Esophagus (tissue), 2 donors: ENCODE measurements around the gene ZNRF1. TPM values are rescaled to one million over a fixed set of nuclear protein-coding genes. Genes with fewer than 3 reads are reported as not detected.

ENCODE experiments used
- H3K27ac ChIP-seq, 2 donors: one replicate each; pipeline ENCODE4 v1.5.1; 2013; ENCODE audit warnings: low read depth in 2 of 2, mild to moderate bottlenecking in 2 of 2, inconsistent platforms in 1 of 2, low read length in 1 of 2, moderate library complexity in 1 of 2
- H3K27me3 ChIP-seq, 2 donors: one replicate each; pipeline ENCODE4 v1.6.1; 2013; ENCODE audit warnings: low read length in 2 of 2, control low read depth in 1 of 2, mild to moderate bottlenecking in 1 of 2; ENCODE audit not compliant: insufficient read depth in 2 of 2, control insufficient read depth in 1 of 2
- H3K36me3 ChIP-seq, 2 donors: one replicate each; pipeline ENCODE4 v1.6.1; 2013; ENCODE audit warnings: low read length in 1 of 2; ENCODE audit not compliant: control insufficient read depth in 2 of 2, insufficient read depth in 2 of 2
- H3K4me1 ChIP-seq, 2 donors: one replicate each; pipeline ENCODE4 v1.6.1; 2013; ENCODE audit warnings: low read length in 1 of 2; ENCODE audit not compliant: control insufficient read depth in 2 of 2, insufficient read depth in 2 of 2
- H3K4me3 ChIP-seq, 2 donors: one replicate each; pipeline ENCODE4 v1.5.1; 2013; ENCODE audit warnings: low read length in 2 of 2, mild to moderate bottlenecking in 2 of 2, low read depth in 1 of 2, moderate library complexity in 1 of 2
- H3K9me3 ChIP-seq, 2 donors: one replicate each; pipeline ENCODE4 v1.6.1; 2013; ENCODE audit warnings: mild to moderate bottlenecking in 2 of 2, low read depth in 1 of 2, low read length in 1 of 2, moderate library complexity in 1 of 2; ENCODE audit not compliant: control insufficient read depth in 2 of 2, insufficient read depth in 1 of 2
- WGBS, 2 donors: extraction: QIAGEN DNeasy Blood & Tissue Kit; methylation state at CpG; one replicate each; pipeline ENCODE4 v1.1.7; 2013; 5-methylcytosine and 5-hydroxymethylcytosine counted together
- polyA plus RNA-seq, 2 donors: library from polyadenylated mRNA; stranded (reverse); fragments of 200-250 nt; gene quantifications; one replicate each; pipeline ENCODE4 v1.2.3, GENCODE V29; 2013
- donor health status: healthy with polysubstance abuse.
- donor health status: Bipolar disorder and iron deficiency.

Gene ZNRF1
- 10 to 100 TPM; 36.2 to 39.5 TPM for polyA plus RNA-seq

DNA sequence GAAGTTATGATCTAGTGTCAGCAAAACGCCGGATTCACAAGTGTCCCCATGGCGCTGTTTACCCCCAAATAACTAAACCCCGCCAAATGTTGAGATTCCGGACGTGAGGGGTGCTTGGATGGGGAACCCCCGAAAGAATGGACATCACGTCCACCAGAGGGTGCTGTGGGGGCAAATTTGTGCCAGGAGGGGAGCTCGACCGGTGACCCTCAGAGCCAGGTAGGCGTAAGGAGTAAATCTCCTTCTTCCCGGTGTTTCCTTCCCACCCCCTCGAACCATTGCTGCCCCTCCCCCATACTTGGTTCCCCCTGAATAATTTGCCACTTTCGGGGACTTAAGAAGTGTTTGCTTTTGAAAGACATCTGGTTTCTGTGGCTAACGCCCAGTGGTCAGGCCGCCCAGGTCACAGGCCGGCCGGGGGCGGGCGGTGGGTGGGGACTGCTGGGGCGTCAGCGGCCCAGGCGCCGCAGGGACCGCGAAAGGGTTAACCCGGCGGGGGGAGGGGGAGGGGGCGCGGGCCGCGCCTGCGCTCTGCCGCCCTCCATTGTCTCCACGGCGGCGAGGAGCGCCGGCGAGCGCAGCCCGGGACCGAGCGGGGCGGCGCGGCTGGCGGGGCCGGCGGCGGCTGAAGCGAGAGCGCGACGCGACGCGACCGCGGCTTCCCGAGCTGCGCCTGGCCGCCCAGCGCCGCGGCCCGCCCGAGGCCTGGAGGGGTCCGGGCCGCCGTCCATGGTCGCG lies at the start of gene ZNRF1:
ZNRF1 (plus strand) TSS at position 544 of the 738 bp plus-strand sequence. CDS start 648 bp downstream, outside the sequence.
- H3K4me1 ChIP-seq = peaks cover 0 to 8% of the 10 kb centered on the region in 2 donors
- WGBS, 2 donors = 0 to 1% methylated on average over 57 to 73 of the region's 73 CpGs

DNA sequence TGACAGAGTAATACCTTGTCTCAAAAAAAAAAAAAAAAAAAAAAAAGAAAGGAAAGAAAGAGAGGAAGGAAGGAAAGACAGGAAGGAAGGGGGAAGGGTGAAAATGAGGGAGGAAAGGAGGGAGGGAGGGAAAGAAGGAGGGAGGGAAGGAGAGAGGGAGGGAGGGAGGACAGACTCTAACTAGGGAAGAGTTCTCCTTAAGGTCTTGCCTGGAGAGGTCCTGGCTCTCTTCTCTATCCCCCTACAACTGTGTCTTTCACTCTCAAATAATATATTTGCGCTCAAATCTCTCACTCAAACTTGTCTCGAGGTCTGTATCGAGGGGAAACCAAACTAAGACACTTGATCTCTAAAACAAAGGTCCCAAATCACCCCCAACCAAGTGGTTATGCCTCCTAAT lies 49.5 kb upstream of the ZNRF1 start:
- H3K27me3 ChIP-seq = no peaks in the 10 kb centered on the region
- H3K4me1 ChIP-seq = peaks cover 0 to 3% of the 10 kb centered on the region in 2 donors
- no peak overlapping the region for H3K27ac ChIP-seq
- no peak overlapping the region for H3K4me3 ChIP-seq
- peaks cover 6 to 21% of the 10 kb centered on the region in 2 donors for H3K36me3 ChIP-seq
- H3K9me3 ChIP-seq = no peaks in the 10 kb centered on the region
- WGBS, 2 donors = 96 to 97% methylated on average over 3 of the region's 3 CpGs

More for the DNA sequence above, at the start of gene ZNRF1:
- Histone ChIP-seq H3K27ac (peak within 1 kb of the TSS; percentile 91 to 93), H3K36me3 (no peaks in the 10 kb centered on the region), H3K27me3 (no peaks in the 10 kb centered on the region), H3K4me3 (peak within 1 kb of the TSS; percentile 79 to 95), H3K9me3 (no peaks in the 10 kb centered on the region)

DNA sequence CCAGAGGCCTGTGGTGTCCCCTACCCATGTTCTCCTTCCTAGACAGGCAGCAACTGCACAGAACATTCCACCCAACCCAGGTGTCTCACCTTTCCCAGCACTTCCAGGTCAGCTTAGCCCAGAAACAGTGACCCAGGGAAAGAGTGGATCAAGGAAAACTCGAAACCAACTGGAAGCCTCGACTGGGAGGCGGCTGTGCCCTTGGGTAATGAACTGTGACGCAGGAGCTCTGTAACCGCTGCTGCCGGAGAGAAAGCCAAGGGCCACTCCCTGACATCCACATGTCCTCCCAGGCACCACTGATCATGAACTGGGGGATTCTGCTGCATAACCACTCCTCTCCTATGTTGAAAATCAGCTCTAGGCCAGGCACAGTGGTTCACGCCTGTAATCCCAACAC lies 48.3 kb upstream of the ZNRF1 start:
- Histone ChIP-seq H3K27ac (no peak overlapping the region), H3K9me3 (no peaks in the 10 kb centered on the region), H3K27me3 (no peaks in the 10 kb centered on the region), H3K36me3 (peaks cover 10 to 21% of the 10 kb centered on the region in 2 donors), H3K4me3 (no peak overlapping the region), H3K4me1 (no peaks in the 10 kb centered on the region)
- 78 to 88% methylated on average over 7 of the region's 7 CpGs for WGBS, 2 donors

DNA sequence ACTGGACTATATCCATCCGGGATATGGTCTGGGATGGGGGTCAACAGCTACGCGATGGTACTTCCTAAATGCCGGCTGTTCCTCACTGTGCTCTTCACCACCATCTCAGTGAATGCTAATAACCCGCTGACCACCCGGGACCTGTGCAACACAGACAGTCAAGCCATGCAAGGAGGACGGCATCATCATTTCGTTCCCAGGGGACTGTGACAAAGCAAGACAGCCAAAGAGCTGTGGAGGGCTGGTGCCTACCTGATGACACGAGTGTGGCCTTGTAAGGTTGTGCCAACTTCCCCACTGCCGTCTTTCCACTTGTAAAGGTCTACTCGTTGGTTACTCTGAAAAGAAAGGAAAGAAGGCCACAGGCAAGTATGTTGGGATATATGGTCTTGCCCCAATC lies 47.6 kb upstream of the ZNRF1 start:
- Histone ChIP-seq H3K27me3 (no peaks in the 10 kb centered on the region), H3K4me3 (no peak overlapping the region), H3K4me1 (no peaks in the 10 kb centered on the region), H3K9me3 (no peaks in the 10 kb centered on the region), H3K36me3 (peaks cover 14 to 24% of the 10 kb centered on the region in 2 donors), H3K27ac (no peak overlapping the region)
- WGBS, 2 donors = 97 to 98% methylated on average over 11 of the region's 11 CpGs

DNA sequence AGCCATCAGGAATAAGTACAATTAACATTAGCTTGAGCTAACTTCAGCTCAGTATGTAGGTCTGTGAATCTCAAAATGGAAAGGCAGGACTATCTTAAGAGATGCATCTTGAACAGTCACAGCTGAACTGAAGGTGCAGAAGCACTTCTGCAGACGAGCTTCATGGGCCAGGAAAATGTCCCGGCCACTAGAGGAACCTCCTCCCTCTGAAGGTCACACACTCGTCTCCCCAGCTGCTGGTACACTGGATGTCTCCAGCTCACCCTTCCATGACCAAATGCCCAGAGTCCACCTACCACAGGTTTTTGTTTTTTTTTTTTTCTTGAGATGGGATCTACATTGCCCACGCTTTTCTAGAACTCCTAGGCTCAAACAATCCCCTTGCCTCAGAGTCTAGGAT lies 47.1 kb upstream of the ZNRF1 start:
- Histone ChIP-seq H3K27ac (no peak overlapping the region), H3K4me3 (no peak overlapping the region), H3K36me3 (peaks cover 16 to 26% of the 10 kb centered on the region in 2 donors), H3K27me3 (no peaks in the 10 kb centered on the region), H3K9me3 (no peaks in the 10 kb centered on the region), H3K4me1 (no peaks in the 10 kb centered on the region)
- 80 to 86% methylated on average over 4 of the region's 4 CpGs for whole genome bisulfite sequencing, 2 donors

DNA sequence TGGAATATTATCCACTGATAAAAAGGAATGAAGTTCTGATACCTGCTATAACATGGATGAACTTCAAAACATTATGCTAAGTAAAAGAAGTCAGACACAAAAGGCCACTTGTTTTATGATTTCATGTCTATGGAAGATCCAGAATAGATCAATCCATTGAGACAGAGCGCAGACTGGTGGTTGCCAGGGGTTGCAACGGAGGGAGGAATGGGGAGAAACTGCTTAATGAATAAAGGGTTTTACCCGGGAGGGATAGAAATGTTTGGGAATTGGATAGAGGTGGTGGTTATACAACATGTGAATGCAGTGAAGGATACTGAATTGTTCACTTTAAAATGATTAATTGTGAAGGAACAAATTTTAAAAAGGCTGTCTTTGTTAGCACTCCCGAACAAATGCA lies 44.1 kb upstream of the ZNRF1 start:
- H3K27ac ChIP-seq = no peak overlapping the region
- 79 to 85% methylated on average over 4 of the region's 4 CpGs for WGBS, 2 donors
- H3K27me3 ChIP-seq = no peaks in the 10 kb centered on the region
- no peak overlapping the region for H3K4me3 ChIP-seq
- H3K36me3 ChIP-seq = peaks cover 16 to 24% of the 10 kb centered on the region in 2 donors
- H3K9me3 ChIP-seq = no peaks in the 10 kb centered on the region
- H3K4me1 ChIP-seq = no peaks in the 10 kb centered on the region

DNA sequence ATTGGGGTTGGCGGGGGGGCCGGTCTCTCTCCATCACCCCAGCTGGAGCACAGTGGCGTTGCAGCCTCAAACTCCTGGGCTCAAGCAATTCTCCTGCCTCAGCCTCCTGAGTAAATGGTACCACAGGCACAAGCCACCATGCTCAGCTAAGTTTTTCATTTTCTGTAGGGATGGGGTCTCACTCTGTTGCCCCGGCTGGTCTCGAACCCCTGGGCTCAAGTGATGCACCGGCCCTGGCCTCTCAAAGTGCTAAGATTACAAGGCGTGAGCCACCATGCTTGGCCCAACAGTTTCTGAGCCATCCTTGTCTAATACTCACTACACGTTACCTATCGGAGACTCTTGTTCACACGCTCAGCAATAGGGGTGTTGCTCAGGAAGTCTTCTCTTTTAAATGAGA lies 25.5 kb upstream of the ZNRF1 start:
- 88 to 97% methylated on average over 10 of the region's 10 CpGs for WGBS, 2 donors

DNA sequence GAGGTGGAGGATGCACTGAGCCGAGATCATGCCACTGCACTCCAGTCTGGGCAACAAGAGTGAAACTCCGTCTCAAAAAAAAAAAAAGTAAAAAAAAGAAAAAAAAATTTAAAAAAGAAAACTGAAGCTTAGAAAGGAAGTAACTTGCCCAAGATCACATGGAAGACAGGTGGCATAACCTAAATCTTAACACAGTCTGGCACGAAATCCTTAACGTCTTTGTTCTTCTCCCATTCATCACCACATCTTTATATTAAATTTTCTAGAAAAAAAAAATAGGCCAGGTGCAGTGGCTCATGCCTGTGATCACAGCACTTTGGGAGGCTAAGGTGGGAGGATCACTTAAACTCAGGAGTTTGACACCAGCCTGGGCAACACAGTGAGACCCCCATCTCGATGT lies 23.2 kb upstream of the ZNRF1 start:
- WGBS, 2 donors = 83 to 91% methylated on average over 5 of the region's 5 CpGs
- Histone ChIP-seq H3K4me1 (no peaks in the 10 kb centered on the region), H3K9me3 (no peaks in the 10 kb centered on the region), H3K36me3 (peaks cover 0 to 7% of the 10 kb centered on the region in 2 donors), H3K27ac (no peak overlapping the region), H3K4me3 (no peak overlapping the region), H3K27me3 (no peaks in the 10 kb centered on the region)

More for the DNA sequence above, 25.5 kb upstream of the ZNRF1 start:
- Histone ChIP-seq H3K4me3 (no peak overlapping the region), H3K9me3 (no peaks in the 10 kb centered on the region), H3K4me1 (no peaks in the 10 kb centered on the region), H3K27ac (no peak overlapping the region), H3K36me3 (peaks cover 0 to 7% of the 10 kb centered on the region in 2 donors), H3K27me3 (no peaks in the 10 kb centered on the region)

DNA sequence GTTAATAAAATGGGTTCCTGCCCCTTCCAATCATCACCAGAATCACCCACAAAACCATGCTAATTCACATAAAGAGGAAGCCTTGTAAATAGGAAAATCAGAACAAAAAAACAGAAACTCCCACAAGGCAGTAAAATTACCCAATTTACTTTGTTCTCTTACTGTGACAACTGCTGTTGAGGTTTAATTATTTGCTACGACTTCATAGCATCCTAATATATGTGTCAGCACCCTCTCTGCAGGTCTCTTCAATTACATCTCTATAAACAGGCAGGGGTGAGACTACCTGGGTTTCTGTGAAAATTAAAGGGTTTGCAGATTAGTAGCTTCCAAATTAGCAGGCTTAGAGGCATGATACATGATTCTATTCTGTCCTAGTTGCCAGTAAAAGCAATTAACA lies 16.6 kb upstream of the ZNRF1 start:
- no peaks in the 10 kb centered on the region for H3K36me3 ChIP-seq
- no peak overlapping the region for H3K27ac ChIP-seq
- no peaks in the 10 kb centered on the region for H3K4me1 ChIP-seq
- H3K27me3 ChIP-seq = no peaks in the 10 kb centered on the region
- no peaks in the 10 kb centered on the region for H3K9me3 ChIP-seq
- WGBS, 2 donors = 67 to 70% methylated on average over 1 of the region's 1 CpG
- no peak overlapping the region for H3K4me3 ChIP-seq

DNA sequence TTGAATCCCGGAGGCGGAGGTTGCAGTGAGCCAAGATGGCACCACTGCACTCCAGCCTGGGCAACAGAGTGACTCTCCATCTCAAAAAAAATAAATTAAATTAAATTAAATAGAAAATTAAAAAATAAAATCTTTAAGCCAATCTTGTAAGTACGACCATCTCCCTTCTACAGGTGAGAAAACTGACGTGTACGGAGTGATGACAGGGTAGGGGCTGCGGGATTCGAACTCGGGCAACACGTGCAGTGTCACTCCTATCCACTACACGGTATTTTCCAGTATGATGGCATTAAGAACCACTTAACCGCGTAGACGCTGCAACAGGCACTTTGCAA lies 14.7 kb upstream of the ZNRF1 start:
- no peaks in the 10 kb centered on the region for H3K27me3 ChIP-seq
- H3K27ac ChIP-seq = peak overlapping the region in 1 of 2 donors; percentile 44
- H3K4me1 ChIP-seq = no peaks in the 10 kb centered on the region
- H3K4me3 ChIP-seq = peak overlapping the region; percentile 85 to 99
- 26 to 29% methylated on average over 13 of the region's 13 CpGs for WGBS, 2 donors
- no peaks in the 10 kb centered on the region for H3K36me3 ChIP-seq
- H3K9me3 ChIP-seq = no peaks in the 10 kb centered on the region
